Immature natural killer cell (primary cell): Measurements from ENCODE around the gene HSPB7. TPM values are rescaled to one million over a fixed set of nuclear protein-coding genes. Genes with fewer than 3 reads are reported as not detected.
A peak's percentile ranks its signal among the peaks of the same experiment; 100 is the strongest.

Experiments used
- DNase-seq, 3 donors: peaks; one replicate each; pipeline ENCODE4 v3.0.0; 2022; ENCODE audit warnings: mixed read lengths in 1 of 3
- H3K27ac Mint-ChIP-seq, 6 donors: one replicate each; pipeline ENCODE4 v1.8.0; 2020; ENCODE audit warnings: mixed read lengths in 6 of 6, mild to moderate bottlenecking in 5 of 6, inconsistent platforms in 4 of 6, moderate library complexity in 3 of 6
- H3K27me3 Mint-ChIP-seq, 3 donors: one replicate each; pipeline ENCODE4 v1.8.0; 2020 to 2021; ENCODE audit warnings: low read depth in 3 of 3, mild to moderate bottlenecking in 3 of 3, mixed read lengths in 3 of 3, moderate library complexity in 3 of 3, inconsistent platforms in 1 of 3
- H3K36me3 Mint-ChIP-seq, 3 donors: one replicate each; pipeline ENCODE4 v1.8.0; 2020; ENCODE audit warnings: mixed read lengths in 3 of 3, inconsistent platforms in 2 of 3, mild to moderate bottlenecking in 2 of 3
- H3K4me1 Mint-ChIP-seq, 2 donors: one replicate each; pipeline ENCODE4 v1.8.0; 2020; ENCODE audit warnings: inconsistent platforms in 2 of 2, mild to moderate bottlenecking in 2 of 2, mixed read lengths in 2 of 2, moderate library complexity in 1 of 2
- H3K4me3 Mint-ChIP-seq, 5 donors: one replicate each; pipeline ENCODE4 v1.8.0; 2020; ENCODE audit warnings: mild to moderate bottlenecking in 5 of 5, mixed read lengths in 5 of 5, inconsistent platforms in 3 of 5, moderate library complexity in 3 of 5
- H3K9me3 Mint-ChIP-seq, 6 donors: one replicate each; pipeline ENCODE4 v1.8.0; 2020; ENCODE audit warnings: mild to moderate bottlenecking in 6 of 6, mixed read lengths in 6 of 6, inconsistent platforms in 4 of 6, moderate library complexity in 3 of 6
- polyA plus RNA-seq, 3 donors: library from polyadenylated mRNA; unstranded; fragments of 300-500 nt; fragmentation: Illumina TruSeq; gene quantifications; one replicate each; pipeline ENCODE4 v1.2.3, GENCODE V29; 2021

Gene HSPB7
- polyA plus RNA-seq, 3 donors from 2014 or later, result not detected

DNA sequence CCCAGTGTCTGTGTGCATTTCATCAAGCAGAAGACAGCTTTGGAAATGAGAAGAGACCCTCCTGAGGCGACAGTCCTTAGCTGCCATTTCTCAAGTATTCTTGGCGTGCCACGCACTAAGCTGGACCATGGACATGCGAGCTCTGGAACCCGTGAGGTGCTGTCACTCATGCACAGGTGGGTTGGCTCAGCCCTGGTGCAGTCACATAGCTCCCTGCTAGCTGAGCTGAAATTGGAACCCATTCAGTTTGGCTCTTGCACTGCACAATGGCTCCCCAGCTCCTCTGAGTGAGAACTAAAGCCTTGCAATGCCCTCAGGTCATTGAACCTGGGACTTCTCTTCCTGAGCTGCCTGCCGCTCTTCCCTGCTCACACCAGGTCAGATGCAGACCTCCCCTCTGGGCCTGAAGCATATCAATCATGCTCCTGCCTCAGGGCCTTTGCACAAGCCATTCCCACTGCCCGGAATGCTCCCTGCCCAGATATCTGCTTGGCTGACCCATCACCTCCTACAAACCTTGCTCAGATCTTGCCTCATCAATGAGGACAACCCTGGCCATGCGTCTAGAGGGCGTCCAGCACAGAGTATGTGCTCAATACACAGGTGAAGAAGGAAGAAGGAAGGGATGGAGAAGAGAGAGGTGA, 20.1 kb downstream of the HSPB7 start:
- Mint-ChIP-seq H3K27me3 (peaks cover 0 to 12% (median 2%) of the 10 kb centered on the region in 3 donors), H3K36me3 (no peaks in the 10 kb centered on the region), H3K9me3 (no peaks in the 10 kb centered on the region), H3K4me1 (no peaks in the 10 kb centered on the region), H3K27ac (no peak overlapping the region), H3K4me3 (no peak overlapping the region)
- DNase-seq, result no peak

DNA sequence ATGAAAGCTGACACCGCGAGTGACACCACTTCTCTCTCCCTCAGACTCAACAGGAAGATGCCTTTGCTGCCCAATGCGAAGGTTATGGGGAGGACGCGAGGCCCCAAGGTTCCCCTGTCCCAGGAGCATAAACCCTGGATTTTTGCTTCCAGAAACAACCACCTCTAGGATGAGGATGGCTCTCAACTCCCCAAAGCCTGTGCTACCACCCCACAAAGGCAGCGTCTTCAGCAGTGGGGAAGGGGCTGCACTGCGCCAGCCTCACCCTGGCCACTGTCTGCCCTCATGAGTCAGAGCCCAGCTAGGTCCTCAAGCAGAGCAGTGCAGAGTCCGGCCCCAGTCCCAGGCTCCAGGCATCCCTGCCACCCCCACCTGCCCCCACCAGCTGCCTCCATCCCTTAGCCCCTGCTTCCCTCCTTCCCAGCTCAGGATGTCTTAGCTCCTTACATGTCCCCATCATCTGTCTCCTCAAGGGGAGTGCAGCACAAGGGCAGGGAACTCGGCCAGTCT, 20.7 kb downstream of the HSPB7 start:
- Mint-ChIP-seq H3K9me3 (no peaks in the 10 kb centered on the region), H3K27me3 (peaks cover 0 to 12% (median 2%) of the 10 kb centered on the region in 3 donors), H3K4me3 (no peak overlapping the region), H3K27ac (no peak overlapping the region), H3K4me1 (no peaks in the 10 kb centered on the region), H3K36me3 (no peaks in the 10 kb centered on the region)
- DNase-seq, result no peak

DNA sequence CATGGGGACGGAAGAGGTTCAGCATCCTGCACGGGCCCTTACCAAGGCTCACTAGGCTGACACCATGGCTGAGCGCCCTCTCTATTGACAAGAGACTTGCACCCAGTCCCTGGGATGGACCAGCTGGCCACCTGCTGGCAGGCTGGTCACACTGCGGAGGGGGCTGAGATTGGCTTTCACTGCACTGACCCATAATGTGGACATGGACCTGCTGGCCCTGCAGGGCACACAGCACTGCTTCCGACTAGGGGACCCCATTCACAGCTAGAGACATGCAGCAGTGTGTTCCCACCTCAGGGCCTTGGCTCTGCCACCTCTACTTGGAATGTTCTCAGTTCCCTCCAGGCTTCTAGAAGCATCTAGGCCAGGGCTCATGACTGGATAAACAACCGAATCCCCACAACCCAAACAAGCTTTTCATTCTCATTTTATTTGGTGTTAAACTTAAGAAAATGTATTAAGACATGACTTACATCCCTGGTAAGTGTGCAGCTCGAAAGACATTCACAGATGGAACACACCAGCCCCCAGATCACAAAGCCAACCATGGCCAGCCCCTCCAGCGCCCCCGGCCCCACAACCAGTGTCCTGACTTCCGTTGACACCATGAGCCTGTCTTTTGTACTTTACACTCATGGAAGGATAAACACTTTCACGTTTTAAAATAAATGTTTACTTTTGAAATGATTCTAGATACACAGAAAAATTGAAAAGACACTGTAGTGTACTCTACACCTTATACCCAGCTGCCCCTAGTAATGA, 23.1 kb downstream of the HSPB7 start:
- DNase-seq, result peak; percentile 11 to 43 (median 22)
- H3K27ac Mint-ChIP-seq, result no peak overlapping the region
- H3K4me3 Mint-ChIP-seq, result no peak overlapping the region

DNA sequence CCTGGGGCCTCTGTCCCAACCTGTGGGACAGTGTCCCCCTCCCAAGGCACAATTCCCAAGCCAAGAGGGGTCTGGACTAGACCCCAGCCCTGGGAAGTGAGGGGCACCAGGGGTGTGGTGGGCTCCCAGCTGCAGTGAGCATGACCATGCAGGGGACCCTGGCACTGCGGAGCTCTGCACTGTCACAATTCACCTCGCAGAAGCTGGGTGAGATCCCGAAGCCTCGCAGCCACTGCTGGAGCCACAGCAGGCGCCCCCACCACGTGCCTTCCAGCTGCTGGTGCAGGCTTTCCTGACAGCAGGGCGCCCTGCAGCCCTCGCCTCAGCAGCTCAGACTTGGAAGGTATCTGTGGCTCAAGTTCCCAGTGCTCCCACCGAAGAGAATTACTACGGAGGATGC, 23.8 kb downstream of the HSPB7 start:
- no peaks in the 10 kb centered on the region for H3K4me1 Mint-ChIP-seq
- no peak overlapping the region for H3K4me3 Mint-ChIP-seq
- peaks cover 0 to 12% (median 2%) of the 10 kb centered on the region in 3 donors for H3K27me3 Mint-ChIP-seq
- no peaks in the 10 kb centered on the region for H3K36me3 Mint-ChIP-seq
- no peak overlapping the region for H3K27ac Mint-ChIP-seq
- H3K9me3 Mint-ChIP-seq, result no peaks in the 10 kb centered on the region
- DNase-seq, result no peak

More for the DNA sequence above, 23.1 kb downstream of the HSPB7 start:
- Mint-ChIP-seq H3K36me3 (no peaks in the 10 kb centered on the region), H3K4me1 (no peaks in the 10 kb centered on the region), H3K9me3 (no peaks in the 10 kb centered on the region), H3K27me3 (peaks cover 0 to 12% (median 2%) of the 10 kb centered on the region in 3 donors)

DNA sequence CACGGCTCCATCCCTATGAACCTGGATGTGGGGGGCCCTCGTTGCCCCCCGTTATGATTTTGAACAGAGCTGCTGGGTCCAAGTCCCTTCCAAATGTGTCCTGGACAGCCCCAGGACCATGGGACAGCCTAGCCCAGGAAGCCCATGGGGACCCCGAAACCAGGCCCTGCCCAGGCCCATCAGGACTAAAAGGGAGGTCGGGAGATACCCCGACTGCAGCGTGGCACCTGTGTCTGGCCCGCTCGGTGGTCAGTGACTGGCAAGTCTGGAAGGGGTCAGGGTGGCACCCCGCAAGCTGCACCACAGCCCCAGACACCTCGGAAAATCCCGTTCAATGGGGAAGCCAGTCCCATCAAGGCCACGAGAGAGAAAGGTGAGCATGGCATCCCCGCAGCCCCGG, 24.2 kb downstream of the HSPB7 start:
- H3K27me3 Mint-ChIP-seq, result peaks cover 2 to 8% (median 2%) of the 10 kb centered on the region in 3 donors
- no peaks in the 10 kb centered on the region for H3K36me3 Mint-ChIP-seq

DNA sequence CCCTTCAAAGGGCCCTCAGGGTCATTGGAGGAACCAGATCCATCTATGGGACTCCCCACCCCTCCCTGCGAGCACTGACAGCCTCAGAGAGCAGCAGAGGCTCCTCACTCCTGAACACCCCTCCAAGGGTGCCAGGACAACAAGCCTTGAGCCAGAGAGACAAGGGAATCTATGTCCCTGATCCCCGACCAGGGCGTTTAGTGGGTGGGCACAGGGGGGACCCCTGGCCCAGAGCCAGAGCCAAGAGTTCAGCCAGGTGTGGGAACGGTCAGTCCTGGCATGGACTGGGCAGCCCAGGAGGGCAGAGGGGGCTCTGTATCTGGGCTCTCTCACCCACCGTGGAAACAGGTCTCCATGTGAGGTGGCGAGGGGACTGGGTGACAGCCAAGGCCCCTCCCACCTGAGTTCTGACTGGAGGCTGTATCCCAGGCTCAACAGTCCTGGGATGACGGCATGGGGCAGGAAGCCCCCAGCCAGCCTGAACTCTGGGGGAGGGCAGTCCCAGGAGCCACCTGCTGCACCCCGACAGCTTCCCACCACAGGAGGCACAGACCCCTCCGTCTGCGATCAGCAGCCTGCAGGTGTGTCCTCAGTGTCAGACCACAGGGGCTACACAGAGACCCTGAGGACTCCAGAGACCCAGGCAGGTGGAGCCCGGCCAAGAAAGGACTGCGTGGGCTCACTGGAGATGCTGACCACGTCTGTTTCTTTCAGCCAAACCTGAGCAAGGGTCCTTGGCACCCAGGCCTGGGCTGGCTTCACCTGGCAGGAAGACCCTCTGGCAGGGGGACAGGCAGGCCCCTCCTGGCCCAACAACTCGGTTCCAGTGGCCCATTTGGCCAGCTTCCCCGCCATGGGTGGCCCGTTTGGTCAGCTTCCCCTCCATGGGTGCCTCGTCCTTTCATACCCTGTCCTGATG, 25.0 kb downstream of the HSPB7 start:
- Mint-ChIP-seq H3K9me3 (no peaks in the 10 kb centered on the region), H3K27me3 (peaks cover 2 to 5% (median 2%) of the 10 kb centered on the region in 3 donors), H3K27ac (no peak overlapping the region), H3K36me3 (no peaks in the 10 kb centered on the region), H3K4me3 (no peak overlapping the region), H3K4me1 (no peaks in the 10 kb centered on the region)
- no peak for DNase-seq

More for the DNA sequence above, 24.2 kb downstream of the HSPB7 start:
- Mint-ChIP-seq H3K27ac (no peak overlapping the region), H3K9me3 (no peaks in the 10 kb centered on the region), H3K4me1 (no peaks in the 10 kb centered on the region), H3K4me3 (no peak overlapping the region)
- DNase-seq, result no peak

DNA sequence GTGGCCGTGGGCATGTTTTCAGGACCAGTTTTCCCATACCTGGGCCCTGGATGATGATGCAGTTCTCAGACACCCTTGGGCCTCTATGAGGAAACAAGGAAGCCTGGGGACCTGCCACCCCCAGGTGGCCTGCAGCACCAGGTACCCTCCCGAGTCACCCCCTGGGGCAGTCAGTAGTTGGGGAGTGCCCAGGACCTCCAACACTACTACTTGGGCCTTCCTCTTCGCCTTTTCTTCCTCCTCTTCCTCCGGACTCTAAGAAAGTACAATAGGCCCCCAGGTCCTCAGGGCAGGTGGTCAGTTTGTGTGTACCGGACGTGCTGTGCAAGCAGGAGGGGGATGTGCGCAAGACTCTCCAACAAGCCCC, 25.7 kb downstream of the HSPB7 start:
- H3K4me3 Mint-ChIP-seq, result no peak overlapping the region
- DNase-seq, result no peak
- no peaks in the 10 kb centered on the region for H3K4me1 Mint-ChIP-seq
- H3K27ac Mint-ChIP-seq, result no peak overlapping the region
- peaks cover 2 to 4% (median 2%) of the 10 kb centered on the region in 3 donors for H3K27me3 Mint-ChIP-seq
- no peaks in the 10 kb centered on the region for H3K36me3 Mint-ChIP-seq
- H3K9me3 Mint-ChIP-seq, result no peaks in the 10 kb centered on the region

DNA sequence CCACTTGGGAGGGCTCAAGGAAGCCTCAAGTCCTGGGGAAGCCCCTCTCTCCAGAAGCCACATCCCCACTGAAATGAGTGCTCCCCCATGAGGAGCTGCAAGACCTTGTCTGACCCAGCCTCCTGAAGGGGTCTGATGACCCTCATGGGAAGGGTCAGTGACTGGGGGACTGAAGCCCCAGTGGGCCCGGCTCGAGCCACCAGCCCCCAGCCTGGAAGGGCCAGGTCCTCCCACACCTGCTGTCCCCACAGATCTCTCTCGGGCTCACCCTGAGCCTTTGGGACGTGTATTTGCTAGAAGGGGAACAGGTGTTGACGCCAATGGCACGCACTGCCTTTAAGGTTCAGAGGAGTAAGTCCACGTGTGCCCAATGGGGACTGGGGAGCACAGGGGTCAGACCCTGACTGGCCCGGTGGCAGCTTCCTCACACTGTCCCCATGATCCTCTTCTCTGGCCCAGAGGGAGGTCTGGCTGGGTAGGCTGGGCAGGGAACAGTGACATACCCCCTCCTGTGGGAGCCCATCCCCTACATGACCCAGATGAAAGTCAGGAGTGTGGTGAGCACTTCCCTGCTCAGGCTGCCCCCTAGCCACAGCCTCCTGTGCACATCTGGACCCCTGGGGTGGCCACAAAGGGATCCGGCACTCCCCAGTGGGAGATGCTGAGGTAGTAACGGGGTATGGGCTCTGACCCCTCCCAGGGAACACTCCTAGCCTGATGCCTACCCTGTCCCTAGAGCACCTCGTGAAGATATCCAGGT, 26.2 kb downstream of the HSPB7 start:
- Mint-ChIP-seq H3K9me3 (no peaks in the 10 kb centered on the region), H3K27ac (no peak overlapping the region), H3K4me1 (no peaks in the 10 kb centered on the region), H3K36me3 (no peaks in the 10 kb centered on the region), H3K4me3 (no peak overlapping the region), H3K27me3 (peaks cover 2 to 3% (median 2%) of the 10 kb centered on the region in 3 donors)
- DNase-seq, result no peak

DNA sequence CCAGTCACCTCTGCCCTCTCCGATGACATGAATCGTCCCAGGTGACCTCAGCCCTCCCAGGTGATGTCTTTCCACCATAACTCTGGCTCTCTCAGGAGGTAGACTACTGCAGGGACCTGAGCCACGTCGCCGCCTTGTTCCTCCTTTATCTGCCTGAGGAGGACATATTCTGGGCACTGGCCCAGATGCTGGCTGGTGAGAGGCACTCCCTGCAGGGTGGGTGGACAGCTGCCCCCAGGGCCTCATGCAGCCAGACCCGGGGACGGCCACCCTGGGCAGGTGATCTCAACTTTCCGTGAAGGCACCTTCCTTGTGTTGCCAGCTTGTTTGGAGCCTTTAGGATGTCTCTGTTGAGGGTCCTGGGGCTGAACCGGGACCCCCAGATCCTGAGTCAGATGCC, 28.1 kb downstream of the HSPB7 start:
- Mint-ChIP-seq H3K36me3 (no peaks in the 10 kb centered on the region), H3K4me1 (no peaks in the 10 kb centered on the region), H3K4me3 (no peak overlapping the region), H3K27me3 (peaks cover under 1 to 2% (median 2%) of the 10 kb centered on the region in 3 donors), H3K9me3 (no peaks in the 10 kb centered on the region), H3K27ac (no peak overlapping the region)
- DNase-seq, result no peak

DNA sequence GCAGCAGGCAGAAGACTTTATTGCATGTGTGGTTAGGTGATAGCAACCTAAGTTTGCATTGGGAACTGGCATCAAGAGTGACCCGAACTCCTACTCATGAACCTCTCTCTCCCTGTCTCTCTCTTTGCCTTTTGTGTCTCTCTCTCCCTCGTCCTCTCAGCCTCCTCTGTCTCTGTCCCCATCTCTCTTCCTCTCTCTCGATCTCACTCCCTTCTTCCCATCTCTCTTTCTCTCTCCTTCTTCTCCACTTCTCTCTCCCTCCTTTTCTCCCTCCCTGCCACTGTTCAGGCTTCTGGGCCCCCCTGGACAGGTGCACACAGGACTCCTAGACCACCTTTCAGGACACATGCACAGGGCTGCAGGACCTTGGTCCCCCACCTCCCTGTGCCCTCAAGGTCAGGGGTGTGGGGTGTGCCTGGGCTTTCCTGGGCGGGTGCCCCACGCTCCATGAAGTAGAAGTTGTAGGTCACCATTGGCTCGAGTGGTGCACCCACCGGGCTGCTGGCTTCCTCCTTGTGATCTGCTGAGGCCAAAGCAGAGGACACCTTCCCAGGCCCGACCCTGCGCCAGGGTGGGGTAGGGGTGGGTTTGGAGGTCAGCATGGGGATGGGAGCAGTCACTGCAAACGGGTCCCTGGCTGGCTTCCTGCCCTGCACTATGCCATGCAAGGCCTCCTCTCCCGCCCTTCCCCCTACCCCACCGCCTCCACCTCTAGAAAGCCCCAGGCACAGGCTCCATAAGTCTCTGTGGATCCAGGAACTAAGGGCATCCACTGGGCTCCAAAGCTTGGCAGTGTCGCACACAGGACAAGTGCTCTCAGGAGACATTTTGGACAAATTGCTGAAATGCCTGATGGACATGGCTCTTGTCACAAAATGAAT, 28.7 kb downstream of the HSPB7 start:
- no peaks in the 10 kb centered on the region for H3K36me3 Mint-ChIP-seq
- no peak overlapping the region for H3K4me3 Mint-ChIP-seq

DNA sequence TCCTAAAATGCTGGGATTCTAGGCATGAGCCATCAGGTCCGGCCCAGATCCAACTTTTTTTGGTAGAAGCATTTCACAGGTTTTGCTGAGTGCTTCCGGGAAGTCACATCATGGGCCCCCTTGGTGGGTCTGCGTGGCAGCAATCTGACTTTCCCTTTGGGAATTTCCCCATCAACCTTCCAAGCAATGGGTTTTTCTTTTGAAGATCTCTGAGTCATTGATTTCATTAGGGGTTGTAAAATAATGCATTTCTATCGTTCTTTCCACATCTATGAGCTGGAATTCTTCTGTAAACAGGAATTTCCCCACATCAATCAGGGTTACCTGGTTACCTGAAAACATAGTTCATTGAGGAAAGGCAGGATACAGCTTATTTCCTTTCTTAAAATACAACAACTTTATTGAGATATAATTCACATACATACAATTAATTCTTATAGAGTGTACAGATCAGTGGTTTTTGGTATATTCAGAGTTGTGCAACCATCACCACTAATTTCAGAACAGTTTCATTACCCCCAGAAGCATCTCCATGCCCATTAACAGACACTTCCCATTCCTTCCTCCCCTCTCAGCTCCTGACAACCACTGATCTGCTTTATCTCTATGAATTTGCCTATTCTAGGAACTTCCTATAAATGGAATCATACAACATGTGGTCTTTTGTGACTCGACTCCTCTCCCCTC, 32.1 kb downstream of the HSPB7 start:
- H3K27me3 Mint-ChIP-seq, result peaks cover 2 to 3% (median 2%) of the 10 kb centered on the region in 3 donors
- H3K4me3 Mint-ChIP-seq, result no peak overlapping the region
- no peaks in the 10 kb centered on the region for H3K4me1 Mint-ChIP-seq
- H3K27ac Mint-ChIP-seq, result no peak overlapping the region
- no peaks in the 10 kb centered on the region for H3K9me3 Mint-ChIP-seq
- no peak for DNase-seq
- no peaks in the 10 kb centered on the region for H3K36me3 Mint-ChIP-seq

More for the DNA sequence above, 28.7 kb downstream of the HSPB7 start:
- H3K4me1 Mint-ChIP-seq, result no peaks in the 10 kb centered on the region
- no peaks in the 10 kb centered on the region for H3K9me3 Mint-ChIP-seq
- H3K27me3 Mint-ChIP-seq, result peaks cover 0 to 3% (median 2%) of the 10 kb centered on the region in 3 donors
- peak overlapping the region in 2 of 6 donors; percentile 40 to 64 for H3K27ac Mint-ChIP-seq
- no peak for DNase-seq

DNA sequence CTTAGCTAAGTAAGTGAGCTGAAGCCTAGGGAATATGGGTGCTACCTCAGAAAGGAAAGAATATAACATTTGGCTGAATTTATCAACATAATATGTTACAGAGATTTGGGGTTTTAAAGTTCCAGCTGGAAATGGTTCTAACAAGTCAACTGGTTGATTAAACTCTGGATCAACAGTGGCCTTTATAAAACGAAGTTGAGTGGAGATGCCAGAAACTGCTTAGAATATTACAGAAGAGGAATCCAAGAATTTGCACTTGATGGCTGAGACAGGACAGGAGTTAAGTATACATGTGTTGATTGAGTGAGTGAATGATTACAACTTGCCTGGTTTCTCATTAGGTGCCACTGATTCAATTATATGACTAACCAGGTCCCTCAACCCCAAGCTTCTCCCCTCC, 34.6 kb downstream of the HSPB7 start:
- H3K27ac Mint-ChIP-seq, result no peak overlapping the region
- no peak for DNase-seq

More for the DNA sequence above, 34.6 kb downstream of the HSPB7 start:
- no peaks in the 10 kb centered on the region for H3K36me3 Mint-ChIP-seq
- H3K4me1 Mint-ChIP-seq, result no peaks in the 10 kb centered on the region
- peaks cover 2 to 7% (median 4%) of the 10 kb centered on the region in 3 donors for H3K27me3 Mint-ChIP-seq
- H3K9me3 Mint-ChIP-seq, result no peaks in the 10 kb centered on the region
- no peak overlapping the region for H3K4me3 Mint-ChIP-seq
